AG09309 (cell line): ENCODE measurements around the gene POLE2.

Source experiments
- DNase-seq: peaks from one replicate; pipeline ENCODE4 v3.0.0-alpha.2; 2010; ENCODE audit warnings: low read depth
- H3K4me3 ChIP-seq: 2 replicates; pipeline ENCODE4 v1.5.1; 2011; ENCODE audit warnings: mild to moderate bottlenecking, low read depth, low read length, moderate library complexity; ENCODE audit not compliant: control insufficient read depth
- TF ChIP-seq, protein P1 (sequence below): IDR thresholded peaks from 2 replicates; pipeline ENCODE4 v1.5.1; 2011; ENCODE audit warnings: mild to moderate bottlenecking, low read depth, low read length, inconsistent platforms; ENCODE audit not compliant: insufficient read depth, control insufficient read depth; ENCODE audit errors: missing control alignments

POLE2 gene

DNA sequence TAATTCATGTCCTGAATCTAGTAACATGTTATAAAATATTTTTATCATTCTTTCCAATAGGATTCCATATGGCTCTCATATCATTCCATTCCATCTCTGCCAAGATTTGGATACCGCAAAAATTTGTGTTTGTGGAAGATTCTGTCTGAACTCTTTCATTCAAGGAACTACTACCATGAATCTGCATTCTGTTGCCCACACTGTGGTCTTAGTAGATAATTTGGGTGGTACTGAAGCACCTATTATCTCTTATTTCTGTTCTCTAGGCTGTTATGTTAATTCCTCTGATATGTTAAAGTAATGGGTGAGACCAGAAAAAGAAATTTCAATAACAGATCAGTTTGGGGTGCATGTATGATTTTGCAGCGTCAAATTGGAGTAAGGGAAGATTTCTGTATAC is 73.8 kb downstream of the POLE2 start:
- no peak for DNase-seq
- H3K4me3 ChIP-seq: no peak overlapping the region
- TF ChIP-seq, protein P1, sequence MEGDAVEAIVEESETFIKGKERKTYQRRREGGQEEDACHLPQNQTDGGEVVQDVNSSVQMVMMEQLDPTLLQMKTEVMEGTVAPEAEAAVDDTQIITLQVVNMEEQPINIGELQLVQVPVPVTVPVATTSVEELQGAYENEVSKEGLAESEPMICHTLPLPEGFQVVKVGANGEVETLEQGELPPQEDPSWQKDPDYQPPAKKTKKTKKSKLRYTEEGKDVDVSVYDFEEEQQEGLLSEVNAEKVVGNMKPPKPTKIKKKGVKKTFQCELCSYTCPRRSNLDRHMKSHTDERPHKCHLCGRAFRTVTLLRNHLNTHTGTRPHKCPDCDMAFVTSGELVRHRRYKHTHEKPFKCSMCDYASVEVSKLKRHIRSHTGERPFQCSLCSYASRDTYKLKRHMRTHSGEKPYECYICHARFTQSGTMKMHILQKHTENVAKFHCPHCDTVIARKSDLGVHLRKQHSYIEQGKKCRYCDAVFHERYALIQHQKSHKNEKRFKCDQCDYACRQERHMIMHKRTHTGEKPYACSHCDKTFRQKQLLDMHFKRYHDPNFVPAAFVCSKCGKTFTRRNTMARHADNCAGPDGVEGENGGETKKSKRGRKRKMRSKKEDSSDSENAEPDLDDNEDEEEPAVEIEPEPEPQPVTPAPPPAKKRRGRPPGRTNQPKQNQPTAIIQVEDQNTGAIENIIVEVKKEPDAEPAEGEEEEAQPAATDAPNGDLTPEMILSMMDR: no peak

DNA sequence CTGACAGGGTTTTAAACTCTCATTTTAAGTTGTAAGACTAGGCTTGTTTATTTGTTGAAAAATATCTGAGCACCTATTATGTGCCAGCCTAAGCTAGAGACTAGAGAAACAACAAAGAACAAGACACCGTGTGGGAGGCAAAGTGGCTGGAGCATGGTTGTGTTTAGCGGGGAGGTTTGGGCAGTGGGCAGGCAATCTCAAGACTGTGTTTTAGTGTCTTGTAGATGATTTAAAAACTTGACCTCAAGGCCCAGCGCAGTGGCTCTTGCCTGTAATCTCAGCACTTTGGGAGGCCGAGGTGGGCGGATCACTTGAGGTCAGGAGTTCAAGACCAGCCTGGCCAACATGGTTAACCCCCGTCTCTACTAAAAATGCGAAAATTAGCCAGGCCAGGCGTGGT is 75.3 kb downstream of the POLE2 start:
- no peak overlapping the region for H3K4me3 ChIP-seq
- TF ChIP-seq, protein P1: no peak
- DNase-seq: no peak

DNA sequence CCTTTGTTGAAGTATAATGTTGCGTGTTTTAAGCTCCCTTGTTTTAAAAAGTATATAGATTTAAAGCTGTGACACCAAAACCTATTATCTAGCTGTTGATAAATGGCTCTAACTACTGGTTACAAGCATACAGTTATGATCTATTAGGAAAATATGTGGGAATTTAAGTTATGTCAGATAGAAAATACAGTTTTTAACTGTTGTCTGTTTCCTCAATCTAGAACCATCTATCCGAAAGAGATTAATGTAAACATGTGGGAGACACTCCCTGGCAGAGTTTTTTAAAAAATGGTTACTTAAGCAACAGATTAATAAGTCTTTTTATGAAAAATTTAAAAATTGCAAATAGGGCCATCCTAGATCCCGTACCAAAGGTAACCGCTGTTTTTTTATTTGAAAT is 75.8 kb downstream of the POLE2 start:
- TF ChIP-seq, protein P1: no peak
- DNase-seq: no peak

DNA sequence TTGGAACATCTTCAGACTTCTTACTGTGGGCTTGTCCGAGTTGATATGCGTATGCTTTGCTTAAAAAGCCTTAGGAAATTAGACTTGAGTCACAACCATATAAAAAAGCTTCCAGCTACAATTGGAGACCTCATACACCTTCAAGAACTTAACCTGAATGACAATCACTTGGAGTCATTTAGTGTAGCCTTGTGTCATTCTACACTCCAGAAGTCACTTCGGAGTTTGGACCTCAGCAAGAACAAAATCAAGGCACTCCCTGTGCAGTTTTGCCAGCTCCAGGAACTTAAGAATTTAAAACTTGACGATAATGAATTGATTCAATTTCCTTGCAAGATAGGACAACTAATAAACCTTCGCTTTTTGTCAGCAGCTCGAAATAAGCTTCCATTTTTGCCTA is 80.4 kb downstream of the POLE2 start:
- TF ChIP-seq, protein P1: no peak
- DNase-seq: no peak
- no peak overlapping the region for H3K4me3 ChIP-seq

More for the DNA sequence above, 75.8 kb downstream of the POLE2 start:
- H3K4me3 ChIP-seq: no peak overlapping the region

DNA sequence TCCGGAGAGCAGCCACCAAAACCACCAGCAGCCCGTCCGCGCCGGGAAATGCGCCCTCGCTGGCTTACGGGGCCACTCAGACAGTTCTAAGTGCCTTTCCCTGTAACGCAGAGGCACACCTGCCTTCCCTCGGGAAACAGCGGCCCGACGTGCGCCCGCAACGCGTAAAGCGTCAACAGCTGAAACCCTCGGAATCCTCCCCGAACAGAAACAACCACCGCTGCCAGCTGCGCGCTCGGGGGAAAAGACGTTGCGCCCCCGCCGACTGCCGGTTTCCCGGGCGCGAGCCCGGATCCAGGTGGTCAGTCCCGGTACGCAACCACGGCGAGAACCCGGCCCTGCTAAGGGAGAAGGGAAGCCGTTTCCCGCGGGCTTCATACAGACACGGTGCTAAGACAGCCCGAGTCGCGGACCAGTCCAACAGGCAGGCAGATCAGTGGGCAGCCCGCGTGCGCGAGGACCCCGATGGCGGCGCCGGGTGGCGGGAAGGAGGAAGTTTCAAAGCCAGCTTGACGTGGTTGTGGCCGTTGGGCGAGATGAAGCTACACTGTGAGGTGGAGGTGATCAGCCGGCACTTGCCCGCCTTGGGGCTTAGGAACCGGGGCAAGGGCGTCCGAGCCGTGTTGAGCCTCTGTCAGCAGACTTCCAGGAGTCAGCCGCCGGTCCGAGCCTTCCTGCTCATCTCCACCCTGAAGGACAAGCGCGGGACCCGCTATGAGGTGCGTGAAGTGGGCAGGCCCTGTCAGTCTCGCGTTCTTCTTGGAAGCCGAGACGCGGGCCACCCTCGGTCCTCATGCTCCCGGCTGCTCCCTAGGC is 89.3 kb downstream of the POLE2 start, which contains the start of gene LRR1:
Gene LRR1, plus strand, starts transcription at position 456 of the 816 bp plus-strand sequence. Its CDS starts 81 bp downstream, at position 537.
- no peak for DNase-seq
- peak within 1 kb of the TSS; percentile 97 for H3K4me3 ChIP-seq
- TF ChIP-seq, protein P1: no peak

DNA sequence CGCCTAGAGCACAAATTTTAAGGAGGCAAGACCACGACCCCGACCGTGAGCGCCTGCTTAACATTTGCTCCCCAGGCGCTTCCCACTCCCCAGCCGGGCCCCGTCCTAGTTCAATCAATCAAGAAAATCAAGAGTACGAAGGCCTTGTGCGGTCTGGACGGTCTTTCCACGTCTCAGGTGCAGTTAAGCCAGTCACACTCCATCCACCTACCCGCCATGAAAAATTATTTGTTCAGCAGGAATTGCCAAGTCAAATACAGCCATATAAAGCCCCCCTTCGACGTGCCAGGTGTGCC is 89.9 kb downstream of the POLE2 start:
- no peak for DNase-seq
- peak overlapping the region; percentile 97 for H3K4me3 ChIP-seq
- TF ChIP-seq, protein P1: no peak
